Choroid plexus epithelial cell (primary cell): ENCODE data around the gene PXK.

Experiments
- DNase-seq: peaks from one replicate; pipeline ENCODE4 v3.0.0-alpha.2; 2010; ENCODE audit warnings: low read depth
- H3K4me3 ChIP-seq: 2 replicates; pipeline ENCODE4 v1.5.1; 2011; ENCODE audit warnings: low read depth, mild to moderate bottlenecking, control low read depth, low read length, moderate library complexity
- CTCF ChIP-seq: conservative IDR thresholded peaks from 2 replicates; pipeline ENCODE4 v1.5.1; 2011; ENCODE audit warnings: low read depth, mild to moderate bottlenecking, control low read depth, inconsistent platforms, low read length, moderate library complexity

PXK gene

DNA sequence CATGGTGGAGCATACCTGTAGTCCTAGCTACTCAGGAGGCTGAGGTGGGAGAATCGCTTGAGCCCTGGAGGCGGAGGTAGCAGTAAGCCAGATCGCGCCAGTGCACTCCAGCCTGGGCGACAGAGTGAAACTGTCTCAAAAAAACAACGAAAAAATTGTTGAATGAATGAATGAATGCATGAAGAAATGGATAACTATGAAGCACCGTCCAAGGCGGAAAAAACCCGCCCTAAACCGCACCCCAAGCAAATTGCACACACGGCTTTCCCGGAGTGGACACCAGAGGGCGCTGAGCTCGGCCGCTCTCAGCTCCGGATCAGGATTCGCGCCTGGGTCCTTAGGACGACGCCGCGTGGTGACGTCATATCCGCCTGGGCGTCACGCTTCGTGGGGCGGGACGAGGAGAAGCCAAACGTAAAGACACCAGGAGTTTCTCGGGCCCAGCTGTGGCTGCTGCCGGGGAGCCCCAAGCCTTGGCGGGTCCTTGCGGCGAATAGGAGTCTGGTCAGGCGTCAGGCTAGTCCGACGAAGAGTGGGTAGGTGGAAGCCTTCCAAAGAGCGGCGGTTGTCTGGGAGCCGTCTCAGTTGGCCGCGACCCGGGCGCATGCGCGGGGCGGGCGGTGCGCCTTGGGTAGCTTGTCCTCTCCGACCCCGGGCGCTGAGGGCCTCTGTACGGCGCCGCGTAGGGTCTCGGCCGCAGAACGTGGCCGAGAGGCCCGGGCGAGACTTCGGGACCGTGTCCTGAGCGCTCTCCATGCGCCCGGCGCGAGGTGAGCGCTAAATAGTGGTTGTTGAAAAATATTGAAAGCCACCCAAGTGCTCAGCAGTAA is 26.6 kb upstream of the PXK start, which contains the start of the genes HTD2 and RPP14:
Gene HTD2, plus strand, starts transcription at position 639 of the 830 bp plus-strand sequence. CDS start 11,094 bp downstream, outside the sequence.
Gene RPP14, plus strand, starts transcription at position 364 of the 830 bp plus-strand sequence. CDS start 4,085 bp downstream, outside the sequence.
- peak; percentile 96 for TF ChIP-seq CTCF
- peak within 1 kb of the TSS; percentile 64 for H3K4me3 ChIP-seq
- DNase-seq: peak; percentile 98

GRCh38 chr3:58307639-58308215 is 25.0 kb upstream of the PXK start:
- H3K4me3 ChIP-seq: peak overlapping the region; percentile 64
- DNase-seq: peak; percentile 87
- TF ChIP-seq CTCF: peak; percentile 57

DNA sequence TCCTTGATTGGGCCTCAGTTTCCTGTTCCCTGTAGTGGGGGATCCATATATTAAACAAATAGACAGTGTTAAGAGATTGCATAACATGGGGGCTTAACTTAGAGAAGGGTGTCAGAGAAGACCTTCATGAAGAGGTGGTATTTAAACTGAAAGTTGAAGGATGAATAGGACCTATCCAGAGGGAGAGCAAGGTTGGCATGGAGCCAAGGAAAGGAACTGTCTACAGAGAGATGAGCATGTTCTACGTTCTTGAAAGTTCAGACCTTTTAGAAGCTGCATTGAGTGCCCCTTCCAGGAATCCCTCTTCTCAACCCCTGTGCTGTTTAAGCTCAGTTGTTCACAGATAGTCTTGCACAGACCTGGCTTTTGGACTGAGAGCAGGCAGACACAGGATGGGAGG is 24.0 kb upstream of the PXK start:
- TF ChIP-seq CTCF: no peak
- peak; percentile 44 for DNase-seq
- no peak overlapping the region for H3K4me3 ChIP-seq

DNA sequence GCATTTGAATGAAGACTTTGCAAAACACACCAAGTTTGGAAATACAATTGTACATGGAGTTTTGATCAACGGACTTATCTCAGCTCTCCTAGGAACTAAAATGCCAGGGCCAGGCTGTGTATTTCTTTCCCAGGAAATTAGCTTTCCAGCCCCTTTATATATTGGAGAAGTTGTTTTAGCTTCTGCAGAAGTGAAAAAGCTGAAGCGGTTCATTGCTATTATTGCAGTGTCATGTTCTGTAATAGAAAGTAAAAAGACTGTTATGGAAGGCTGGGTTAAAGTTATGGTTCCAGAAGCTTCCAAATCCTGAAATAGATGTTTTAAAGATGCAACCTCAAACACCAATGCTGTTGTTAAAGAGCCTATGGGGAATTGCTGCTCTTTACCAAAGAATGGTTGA is 14.9 kb upstream of the PXK start:
- DNase-seq: no peak
- no peak for TF ChIP-seq CTCF
- no peak overlapping the region for H3K4me3 ChIP-seq

DNA sequence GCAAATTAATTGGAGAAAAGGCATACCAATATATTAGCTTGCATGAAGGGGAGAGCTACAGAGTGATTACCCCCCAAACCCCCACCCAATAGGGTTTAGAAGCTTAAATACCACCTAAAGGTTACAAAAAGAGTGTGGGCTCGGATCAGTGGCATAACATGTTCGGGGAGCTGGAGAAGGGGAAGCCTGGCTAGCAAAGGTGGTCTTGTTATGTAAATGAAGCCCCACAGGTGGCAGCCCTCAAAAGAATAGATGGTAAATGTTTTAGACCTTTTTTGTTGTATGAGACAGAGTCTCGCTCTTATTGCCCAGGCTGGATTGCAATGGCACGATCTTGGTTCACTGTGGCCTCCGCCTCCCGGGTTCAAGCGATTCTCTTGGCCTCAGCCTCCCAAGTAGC is 10.9 kb upstream of the PXK start:
- no peak for TF ChIP-seq CTCF
- no peak for DNase-seq
- no peak overlapping the region for H3K4me3 ChIP-seq

DNA sequence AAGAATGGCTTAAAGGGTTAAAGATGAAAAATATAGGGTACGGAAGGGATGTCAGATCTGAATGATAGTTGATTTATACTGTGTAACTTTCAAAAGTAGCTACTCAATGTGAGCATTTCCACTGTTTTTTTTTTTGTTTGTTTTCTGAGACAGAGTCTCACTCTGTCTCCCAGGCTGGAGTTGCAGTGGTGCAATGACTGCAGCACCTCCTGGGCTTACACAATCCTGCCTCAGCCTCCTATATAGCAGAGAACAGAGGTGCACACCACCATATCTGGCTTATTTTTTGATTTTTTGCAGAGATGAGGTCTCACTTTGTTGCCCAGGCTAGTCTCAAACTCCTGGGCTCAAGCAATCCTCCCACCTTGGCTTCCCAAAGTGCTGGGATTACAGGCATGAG is 9.9 kb upstream of the PXK start:
- no peak overlapping the region for H3K4me3 ChIP-seq
- DNase-seq: peak; percentile 31
- TF ChIP-seq CTCF: no peak
